Spinal cord (tissue), 10 donors: ENCODE measurements around the gene PADI3. TPM values are rescaled to one million over a fixed set of nuclear protein-coding genes. Genes with fewer than 3 reads are reported as not detected.

Source experiments
- DNase-seq, 6 donors: peaks; one replicate each; pipeline versions ENCODE4 v3.0.0 to v3.0.0-alpha.2; 2013 to 2015; ENCODE audit warnings: low spot score in 6 of 6, low read depth in 4 of 6
- H3K27ac ChIP-seq: one replicate; pipeline ENCODE4 v1.5.1; 2013; ENCODE audit warnings: low read depth, low read length, control low read depth
- H3K27me3 ChIP-seq: one replicate; pipeline ENCODE4 v1.6.1; 2013; ENCODE audit warnings: low read length; ENCODE audit not compliant: control insufficient read depth, insufficient read depth
- H3K36me3 ChIP-seq: one replicate; pipeline ENCODE4 v1.6.1; 2013; ENCODE audit warnings: low read length; ENCODE audit not compliant: control insufficient read depth, insufficient read depth
- H3K4me1 ChIP-seq: one replicate; pipeline ENCODE4 v1.6.1; 2013; ENCODE audit warnings: low read length; ENCODE audit not compliant: control insufficient read depth, insufficient read depth
- H3K4me3 ChIP-seq: one replicate; pipeline ENCODE4 v1.5.1; 2013; ENCODE audit warnings: low read depth, low read length, control low read depth
- H3K9me3 ChIP-seq: one replicate; pipeline ENCODE4 v1.6.1; 2013; ENCODE audit warnings: low read length; ENCODE audit not compliant: control insufficient read depth, insufficient read depth
- WGBS: methylation state at CpG from one replicate; pipeline ENCODE4 v1.1.5; 2013; ENCODE audit warnings: missing lambda C conversion rate; ENCODE audit not compliant: insufficient coverage; 5-methylcytosine and 5-hydroxymethylcytosine counted together
- polyA plus RNA-seq, 2 donors: library from polyadenylated mRNA; unstranded; fragments of 120-200 nt; gene quantifications; one replicate each; pipeline ENCODE4 v1.2.1, GENCODE V29; 2013; ENCODE audit not compliant: insufficient read length in 2 of 2
- total RNA-seq, 2 donors: library from RNA; depleted of rRNA in 1 of 2; stranded (reverse); fragments of 120-200 nt in 1 of 2; fragments of >200 nt in 1 of 2; gene quantifications; one replicate each; pipeline versions ENCODE4 v1.2.3 to v1.2.4, GENCODE V29; 2013 to 2014
- donor health status: healthy.

PADI3 gene
- total and polyA plus RNA-seq, 4 donors: not detected

DNA sequence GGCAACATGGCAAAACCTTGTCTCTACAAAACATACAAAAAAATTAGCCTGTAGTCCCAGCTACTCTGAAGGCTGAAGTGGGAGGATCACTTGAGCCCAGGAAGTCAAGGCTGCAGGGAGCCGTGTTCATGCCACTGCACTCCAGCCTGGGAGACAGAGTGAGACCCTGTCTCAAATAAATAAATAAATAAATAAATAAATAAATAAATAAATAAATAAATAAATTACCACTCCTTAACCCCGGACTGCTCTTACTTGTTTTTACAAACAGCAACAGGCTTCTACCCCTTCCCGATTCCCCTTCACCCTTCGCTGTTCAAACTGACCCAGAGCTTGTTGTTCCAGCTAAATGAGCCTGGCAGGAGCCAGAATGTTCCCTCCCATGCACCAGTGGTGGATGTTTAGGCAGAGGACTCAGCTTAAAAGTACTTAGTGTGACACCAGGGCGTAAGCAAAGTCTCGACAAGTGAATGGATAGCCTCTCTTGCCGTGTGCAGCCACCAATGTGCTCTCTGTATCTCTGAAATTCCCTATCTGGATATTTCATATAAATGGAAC is 21.5 kb upstream of the PADI3 start:
- no peak overlapping the region for H3K27ac ChIP-seq
- H3K27me3 ChIP-seq: no peaks in the 10 kb centered on the region
- H3K36me3 ChIP-seq: no peaks in the 10 kb centered on the region
- H3K9me3 ChIP-seq: no peaks in the 10 kb centered on the region
- 100% methylated on average over 2 of the region's 7 CpGs for WGBS
- peak in 1 of 6 donors; percentile 1 for DNase-seq
- H3K4me1 ChIP-seq: no peaks in the 10 kb centered on the region
- no peak overlapping the region for H3K4me3 ChIP-seq

- DNase-seq: no peak
- no peak overlapping the region for H3K4me3 ChIP-seq
- H3K4me1 ChIP-seq: no peaks in the 10 kb centered on the region
- H3K36me3 ChIP-seq: no peaks in the 10 kb centered on the region
- WGBS: 83% methylated on average over 5 of the region's 8 CpGs
- no peaks in the 10 kb centered on the region for H3K27me3 ChIP-seq
- H3K27ac ChIP-seq: no peak overlapping the region
- no peaks in the 10 kb centered on the region for H3K9me3 ChIP-seq
These were observed 20.3 kb upstream of the PADI3 start for GRCh38 chr1:17228619-17229018.

- Histone ChIP-seq H3K9me3 (no peaks in the 10 kb centered on the region), H3K36me3 (no peaks in the 10 kb centered on the region), H3K4me1 (no peaks in the 10 kb centered on the region), H3K27me3 (no peaks in the 10 kb centered on the region), H3K27ac (no peak overlapping the region), H3K4me3 (no peak overlapping the region)
- 80% methylated on average over 5 of the region's 6 CpGs for WGBS
- no peak for DNase-seq
These were observed 19.5 kb upstream of the PADI3 start for GRCh38 chr1:17229379-17229778.

- WGBS: 94% methylated on average over 10 of the region's 10 CpGs
- no peaks in the 10 kb centered on the region for H3K9me3 ChIP-seq
- H3K4me1 ChIP-seq: no peaks in the 10 kb centered on the region
- H3K27ac ChIP-seq: no peak overlapping the region
- H3K4me3 ChIP-seq: no peak overlapping the region
- no peak for DNase-seq
- no peaks in the 10 kb centered on the region for H3K36me3 ChIP-seq
- H3K27me3 ChIP-seq: no peaks in the 10 kb centered on the region
These were observed 18.8 kb upstream of the PADI3 start for GRCh38 chr1:17230106-17230505.

DNA sequence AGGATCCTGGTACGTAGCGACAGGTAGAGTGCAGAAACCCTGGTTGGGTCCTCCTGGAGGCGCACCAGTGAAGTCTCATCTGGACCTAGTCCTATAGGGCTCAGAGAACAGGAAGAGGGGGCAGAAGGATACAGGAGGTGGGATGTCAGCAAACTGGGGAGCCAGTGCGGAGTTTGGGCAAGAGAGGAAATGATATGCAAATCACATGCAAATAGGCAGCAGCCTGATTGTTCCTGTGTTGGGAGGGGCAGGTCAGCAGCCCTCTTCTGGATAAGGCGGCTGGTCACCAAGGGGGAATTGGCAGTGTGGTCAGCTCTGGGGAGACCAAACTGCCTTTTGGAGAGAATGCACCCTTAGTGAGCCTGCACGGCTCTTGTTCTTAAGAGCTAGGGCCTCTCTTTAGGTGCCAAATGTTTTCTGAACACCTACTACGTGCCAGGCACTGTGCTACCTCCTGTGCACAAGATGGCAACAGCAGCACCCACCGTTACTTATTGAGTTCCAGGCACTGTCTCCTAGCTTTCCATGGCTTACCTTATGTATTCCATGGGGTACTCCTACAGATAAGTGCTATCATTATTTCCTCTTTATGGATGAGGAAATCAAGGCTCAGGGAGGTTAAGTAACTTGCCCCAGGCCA is 18.1 kb upstream of the PADI3 start:
- no peak overlapping the region for H3K4me3 ChIP-seq
- no peaks in the 10 kb centered on the region for H3K4me1 ChIP-seq
- DNase-seq: no peak
- no peaks in the 10 kb centered on the region for H3K27me3 ChIP-seq
- H3K9me3 ChIP-seq: no peaks in the 10 kb centered on the region
- H3K36me3 ChIP-seq: no peaks in the 10 kb centered on the region
- no peak overlapping the region for H3K27ac ChIP-seq
- WGBS: 80% methylated on average over 8 of the region's 8 CpGs

- H3K4me1 ChIP-seq: no peaks in the 10 kb centered on the region
- no peaks in the 10 kb centered on the region for H3K36me3 ChIP-seq
- 87% methylated on average over 6 of the region's 22 CpGs for WGBS
- DNase-seq: no peak
- no peak overlapping the region for H3K27ac ChIP-seq
- H3K27me3 ChIP-seq: no peaks in the 10 kb centered on the region
- no peak overlapping the region for H3K4me3 ChIP-seq
- no peaks in the 10 kb centered on the region for H3K9me3 ChIP-seq
These were observed 15.9 kb upstream of the PADI3 start for GRCh38 chr1:17232759-17233661.

GRCh38 chr1:17233675-17234320 is 15.1 kb upstream of the PADI3 start:
- Histone ChIP-seq H3K4me3 (no peak overlapping the region), H3K27ac (no peak overlapping the region), H3K4me1 (no peaks in the 10 kb centered on the region), H3K9me3 (no peaks in the 10 kb centered on the region), H3K36me3 (no peaks in the 10 kb centered on the region), H3K27me3 (no peaks in the 10 kb centered on the region)
- DNase-seq: no peak
- WGBS: 57% methylated on average over 5 of the region's 6 CpGs

DNA sequence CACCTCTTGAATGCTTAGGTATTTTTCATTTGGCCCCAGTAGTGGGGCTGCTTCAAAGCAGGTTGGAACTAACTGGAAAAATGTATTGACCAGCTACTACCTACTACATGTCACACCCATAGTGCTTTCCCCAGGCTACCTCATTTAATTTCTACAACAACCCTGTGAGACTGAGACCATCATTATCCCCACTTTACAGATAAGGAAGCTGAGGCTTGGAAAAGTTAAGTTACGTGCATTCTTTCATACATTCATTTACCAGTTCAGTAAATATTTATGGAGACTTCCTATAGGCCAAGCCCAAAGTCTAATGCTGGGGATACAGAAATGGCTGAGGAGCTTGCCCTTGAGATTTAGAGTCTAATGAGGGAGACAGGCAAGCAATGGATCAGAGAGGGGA is 14.5 kb upstream of the PADI3 start:
- DNase-seq: no peak
- H3K27ac ChIP-seq: no peak overlapping the region
- H3K27me3 ChIP-seq: no peaks in the 10 kb centered on the region
- H3K9me3 ChIP-seq: no peaks in the 10 kb centered on the region
- no peak overlapping the region for H3K4me3 ChIP-seq
- H3K4me1 ChIP-seq: no peaks in the 10 kb centered on the region
- no peaks in the 10 kb centered on the region for H3K36me3 ChIP-seq
- WGBS: no CpG with 5 or more reads among the region's 1 CpG

DNA sequence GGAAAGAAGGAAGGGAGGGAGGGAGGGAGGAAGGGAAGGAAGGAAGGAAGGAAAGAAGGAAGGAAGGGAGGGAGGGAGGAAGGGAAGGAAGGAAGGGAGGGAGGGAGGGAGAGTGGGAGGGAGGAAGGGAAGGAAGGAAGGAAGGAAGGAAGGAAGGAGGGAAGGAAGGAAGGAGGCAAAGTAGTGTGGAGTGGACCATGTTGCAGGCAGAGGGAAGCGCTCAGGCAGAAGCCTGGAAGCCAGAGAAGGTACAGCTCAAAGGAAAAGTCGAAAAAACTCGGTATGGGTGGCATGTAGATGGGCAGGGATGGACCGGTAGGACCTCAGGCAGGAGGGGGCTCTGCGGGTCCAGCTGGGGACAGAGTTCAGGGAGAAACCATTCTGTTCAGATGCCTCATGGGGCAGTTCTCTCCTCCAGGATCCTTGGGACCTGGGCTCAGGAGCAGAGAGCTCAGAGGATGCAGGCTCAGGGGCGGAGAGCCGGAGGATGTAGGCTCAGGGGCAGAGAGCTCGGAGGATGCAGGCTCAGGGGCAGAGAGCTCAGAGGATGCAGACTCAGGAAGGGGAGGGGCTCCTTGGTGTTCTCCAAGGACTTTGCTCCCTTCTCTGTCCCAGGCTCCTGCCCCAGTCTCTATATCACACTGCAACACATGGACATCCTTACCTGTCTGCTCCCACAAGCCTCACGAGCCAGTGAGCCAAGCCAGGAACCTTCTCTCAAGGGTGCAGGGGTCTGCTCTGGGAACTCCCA is 13.6 kb upstream of the PADI3 start:
- Histone ChIP-seq H3K27ac (no peak overlapping the region), H3K9me3 (no peaks in the 10 kb centered on the region), H3K4me3 (no peak overlapping the region), H3K4me1 (peaks cover 7% of the 10 kb centered on the region), H3K36me3 (no peaks in the 10 kb centered on the region), H3K27me3 (no peaks in the 10 kb centered on the region)
- 82% methylated on average over 9 of the region's 9 CpGs for WGBS
- DNase-seq: no peak
